Measurements from ENCODE around the gene SLC39A1. TPM values are rescaled to one million over a fixed set of nuclear protein-coding genes. Genes with fewer than 3 reads are reported as not detected.
A peak's percentile ranks its signal among the peaks of the same experiment; 100 is the strongest.

The SLC39A1 gene
- total and polyA plus RNA-seq, 9 of the 15 experiments (the other 6 are each of a cell fraction or from before 2014, with no cell fraction given) = 9.9 to 81.1 (median 62.7) TPM

- 0 out of 2 replicates have a peak, but pooled peaks have one; percentile 28 for TF ChIP-seq ZBTB2 (IDR thresholded peaks at IDR 0.05)
- TF ChIP-seq TRIM25 (IDR thresholded peaks at IDR 0.05; ENCODE audit: borderline replicate concordance) = peak; percentile 93
Observed at GRCh38 chr1:153945131-153945794, 18.1 kb downstream of the SLC39A1 start (continued).

GRCh38 chr1:153944827-153945117 is 18.6 kb downstream of the SLC39A1 start:
- Histone ChIP-seq H3K9ac (ENCODE audit: insufficient read depth in 1 of 2, low read depth in 2 of 2, low read length in 2 of 2) (peak overlapping the region; percentile 88 to 99), H3K27me3 (ENCODE audit: control insufficient read depth in 2 of 2, insufficient read depth in 2 of 2, low read length in 2 of 2) (no peaks in the 10 kb centered on the region), H3K4me3 (peak overlapping the region; percentile 99), H3K9me3 (replicated peaks; ENCODE audit: control insufficient read depth, insufficient read depth, low read depth, low read length) (no peaks in the 10 kb centered on the region), H3K27ac (ENCODE audit: extremely low read depth, low read depth, low read length) (peak overlapping the region; percentile 85), H3K79me2 (ENCODE audit: control insufficient read depth, insufficient read depth, low read length) (peaks cover 29% of the 10 kb centered on the region), H3K36me3 (ENCODE audit: control insufficient read depth, insufficient read depth, low read length) (peaks cover 70% of the 10 kb centered on the region), H2AFZ (ENCODE audit: low read depth, low read length) (peak overlapping the region; percentile 61; the same call in 1 of the 2 replicates), H3K9me1 (ENCODE audit: control insufficient read depth, insufficient read depth, low read length) (no peaks in the 10 kb centered on the region), H4K20me1 (replicated peaks; ENCODE audit: control insufficient read depth, insufficient read depth, low read length) (no peaks in the 10 kb centered on the region), H3K4me1 (replicated peaks in 1 of 2; ENCODE audit: control insufficient read depth in 2 of 2, insufficient read depth in 2 of 2, low read length in 2 of 2) (peaks cover 12 to 32% of the 10 kb centered on the region in 2 experiments; a peak in 4 of 5 replicates), H3K4me2 (ENCODE audit: insufficient read depth, low read length) (peak overlapping the region; percentile 98)
- in situ Hi-C loops (cut with MboI) = no loop called here
- ATAC-seq (no peak), DNase-seq (ENCODE audit: extremely low read depth in 1 of 4, low spot score in 3 of 4) (no peak), FAIRE-seq (no peak)
- ChIA-PET CTCF (ENCODE audit: low intra/inter-chr PET ratio) (no interaction called here), POLR2A (interaction anchor here (0.6 to 5.5 kb wide), 13 partner anchors 10 to 273 kb away, joined by 3 to 39 read pairs (median 4); partner anchors contain the start of genes CREB3L4, CRTC2, GATAD2B and JTB)
- no TSS peak for BruUV-seq (replicated peaks)
- intact Hi-C loops (cut with micrococcal nuclease) = loop anchor here (5.0 kb wide), 1 partner anchor 43 kb away; the partner anchor contains the start of gene RAB13
- 4% methylated on average over 3 of the region's 3 CpGs for WGBS (ENCODE audit: insufficient coverage, low coverage, missing lambda C conversion rate)
- TF ChIP-seq HDGF (IDR thresholded peaks at IDR 0.05) = no peak
- TF ChIP-seq GABPB1 (CRISPR knock-in tag; IDR thresholded peaks at IDR 0.05) = 0 out of 2 replicates have a peak, but pooled peaks have one; percentile 28
- no peak for TF ChIP-seq PCBP2 (IDR thresholded peaks at IDR 0.05; ENCODE audit: low read depth, low read length, poor library complexity, severe bottlenecking)
- no peak for TF ChIP-seq CBFA2T2 (conservative IDR thresholded peaks at IDR 0.05)
- no peak for TF ChIP-seq ERF (CRISPR knock-in tag; IDR thresholded peaks at IDR 0.05)
- no peak for TF ChIP-seq CBX1 (IDR thresholded peaks at IDR 0.05; ENCODE audit: low read depth)
- no peak for TF ChIP-seq IRF9 (tag; IDR thresholded peaks at IDR 0.05)
- TF ChIP-seq E2F8 (IDR thresholded peaks at IDR 0.05; ENCODE audit: low read depth, partially characterized antibody) = peak; percentile 14
- no peak for TF ChIP-seq NR2F6 (CRISPR knock-in tag; IDR thresholded peaks at IDR 0.05)
- no peak for TF ChIP-seq CREB3 (tag; conservative IDR thresholded peaks at IDR 0.05; ENCODE audit: low read depth)
